ENCODE data around the gene MUSK. TPM values are rescaled to one million over a fixed set of nuclear protein-coding genes. Genes with fewer than 3 reads are reported as not detected.

The MUSK gene
- total RNA-seq, 1 experiment from 2014 or later = not detected

DNA sequence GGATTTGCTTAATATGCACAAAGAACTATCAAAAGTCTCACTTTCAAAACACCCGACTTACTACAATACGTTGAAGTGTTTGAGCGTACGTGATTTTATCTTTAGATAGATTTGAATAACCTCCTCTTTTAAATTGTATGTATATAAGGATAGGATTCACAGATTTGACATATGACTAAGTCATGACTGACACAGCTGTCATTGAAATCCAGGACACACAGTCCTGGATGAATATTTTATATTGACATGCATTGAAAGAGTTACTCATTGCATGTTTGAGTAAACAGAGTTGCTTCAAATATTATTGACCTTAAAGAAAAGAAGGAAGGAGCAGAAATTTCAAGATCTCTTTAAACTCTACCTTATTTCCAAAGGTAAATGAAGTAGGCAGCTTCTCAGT is 3.3 kb downstream of the MUSK start:
- TF ChIP-seq ZNF396 (CRISPR knock-in tag; IDR thresholded peaks at IDR 0.05; ENCODE audit: borderline replicate concordance) (no peak), ZNF138 (CRISPR knock-in tag; conservative IDR thresholded peaks at IDR 0.05) (no peak), NFE2L1 (CRISPR knock-in tag; IDR thresholded peaks at IDR 0.05) (no peak), TP53 (CRISPR knock-in tag; IDR thresholded peaks at IDR 0.05) (no peak), TCF7 (CRISPR knock-in tag; IDR thresholded peaks at IDR 0.05; ENCODE audit: low read depth) (no peak), RELA (CRISPR knock-in tag; IDR thresholded peaks at IDR 0.05; ENCODE audit: borderline replicate concordance) (no peak), ZNF263 (CRISPR knock-in tag; IDR thresholded peaks at IDR 0.05; ENCODE audit: low read depth) (no peak), JUN (CRISPR knock-in tag; IDR thresholded peaks at IDR 0.05) (no peak), OVOL2 (CRISPR knock-in tag; IDR thresholded peaks at IDR 0.05; ENCODE audit: borderline replicate concordance) (no peak), ZNF232 (CRISPR knock-in tag; IDR thresholded peaks at IDR 0.05) (no peak), CREB1 (CRISPR knock-in tag; IDR thresholded peaks at IDR 0.05) (no peak), CDX4 (CRISPR knock-in tag; IDR thresholded peaks at IDR 0.05; ENCODE audit: borderline replicate concordance) (no peak), TEAD1 (CRISPR knock-in tag; IDR thresholded peaks at IDR 0.05) (no peak), CREM (CRISPR knock-in tag; IDR thresholded peaks at IDR 0.05) (no peak), ATF3 (CRISPR knock-in tag; conservative IDR thresholded peaks at IDR 0.05) (no peak)
- TF ChIP-seq, protein P1, sequence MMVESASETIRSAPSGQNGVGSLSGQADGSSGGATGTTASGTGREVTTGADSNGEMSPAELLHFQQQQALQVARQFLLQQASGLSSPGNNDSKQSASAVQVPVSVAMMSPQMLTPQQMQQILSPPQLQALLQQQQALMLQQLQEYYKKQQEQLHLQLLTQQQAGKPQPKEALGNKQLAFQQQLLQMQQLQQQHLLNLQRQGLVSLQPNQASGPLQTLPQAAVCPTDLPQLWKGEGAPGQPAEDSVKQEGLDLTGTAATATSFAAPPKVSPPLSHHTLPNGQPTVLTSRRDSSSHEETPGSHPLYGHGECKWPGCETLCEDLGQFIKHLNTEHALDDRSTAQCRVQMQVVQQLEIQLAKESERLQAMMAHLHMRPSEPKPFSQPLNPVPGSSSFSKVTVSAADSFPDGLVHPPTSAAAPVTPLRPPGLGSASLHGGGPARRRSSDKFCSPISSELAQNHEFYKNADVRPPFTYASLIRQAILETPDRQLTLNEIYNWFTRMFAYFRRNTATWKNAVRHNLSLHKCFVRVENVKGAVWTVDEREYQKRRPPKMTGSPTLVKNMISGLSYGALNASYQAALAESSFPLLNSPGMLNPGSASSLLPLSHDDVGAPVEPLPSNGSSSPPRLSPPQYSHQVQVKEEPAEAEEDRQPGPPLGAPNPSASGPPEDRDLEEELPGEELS (CRISPR knock-in tag; IDR thresholded peaks at IDR 0.05) = no peak
- TF ChIP-seq, protein P2, sequence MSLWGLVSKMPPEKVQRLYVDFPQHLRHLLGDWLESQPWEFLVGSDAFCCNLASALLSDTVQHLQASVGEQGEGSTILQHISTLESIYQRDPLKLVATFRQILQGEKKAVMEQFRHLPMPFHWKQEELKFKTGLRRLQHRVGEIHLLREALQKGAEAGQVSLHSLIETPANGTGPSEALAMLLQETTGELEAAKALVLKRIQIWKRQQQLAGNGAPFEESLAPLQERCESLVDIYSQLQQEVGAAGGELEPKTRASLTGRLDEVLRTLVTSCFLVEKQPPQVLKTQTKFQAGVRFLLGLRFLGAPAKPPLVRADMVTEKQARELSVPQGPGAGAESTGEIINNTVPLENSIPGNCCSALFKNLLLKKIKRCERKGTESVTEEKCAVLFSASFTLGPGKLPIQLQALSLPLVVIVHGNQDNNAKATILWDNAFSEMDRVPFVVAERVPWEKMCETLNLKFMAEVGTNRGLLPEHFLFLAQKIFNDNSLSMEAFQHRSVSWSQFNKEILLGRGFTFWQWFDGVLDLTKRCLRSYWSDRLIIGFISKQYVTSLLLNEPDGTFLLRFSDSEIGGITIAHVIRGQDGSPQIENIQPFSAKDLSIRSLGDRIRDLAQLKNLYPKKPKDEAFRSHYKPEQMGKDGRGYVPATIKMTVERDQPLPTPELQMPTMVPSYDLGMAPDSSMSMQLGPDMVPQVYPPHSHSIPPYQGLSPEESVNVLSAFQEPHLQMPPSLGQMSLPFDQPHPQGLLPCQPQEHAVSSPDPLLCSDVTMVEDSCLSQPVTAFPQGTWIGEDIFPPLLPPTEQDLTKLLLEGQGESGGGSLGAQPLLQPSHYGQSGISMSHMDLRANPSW (CRISPR knock-in tag; conservative IDR thresholded peaks at IDR 0.05; ENCODE audit: low read depth) = no peak
- Mint-ChIP-seq H3K4me1 (no peaks in the 10 kb centered on the region), H3K9me3 (peaks cover 5% of the 10 kb centered on the region), H3K36me3 (no peaks in the 10 kb centered on the region), H3K4me3 (no peak overlapping the region), H3K27me3 (ENCODE audit: low read depth) (no peaks in the 10 kb centered on the region), H3K27ac (no peak overlapping the region)
- ATAC-seq (no peak), DNase-seq (ENCODE audit: low spot score) (no peak)
- ChIA-PET CTCF (interaction anchor here (1.5 kb wide), 1 partner anchor 244 kb away, joined by 3 read pairs; no protein-coding TSS in a partner anchor), POLR2A (no interaction called here)

DNA sequence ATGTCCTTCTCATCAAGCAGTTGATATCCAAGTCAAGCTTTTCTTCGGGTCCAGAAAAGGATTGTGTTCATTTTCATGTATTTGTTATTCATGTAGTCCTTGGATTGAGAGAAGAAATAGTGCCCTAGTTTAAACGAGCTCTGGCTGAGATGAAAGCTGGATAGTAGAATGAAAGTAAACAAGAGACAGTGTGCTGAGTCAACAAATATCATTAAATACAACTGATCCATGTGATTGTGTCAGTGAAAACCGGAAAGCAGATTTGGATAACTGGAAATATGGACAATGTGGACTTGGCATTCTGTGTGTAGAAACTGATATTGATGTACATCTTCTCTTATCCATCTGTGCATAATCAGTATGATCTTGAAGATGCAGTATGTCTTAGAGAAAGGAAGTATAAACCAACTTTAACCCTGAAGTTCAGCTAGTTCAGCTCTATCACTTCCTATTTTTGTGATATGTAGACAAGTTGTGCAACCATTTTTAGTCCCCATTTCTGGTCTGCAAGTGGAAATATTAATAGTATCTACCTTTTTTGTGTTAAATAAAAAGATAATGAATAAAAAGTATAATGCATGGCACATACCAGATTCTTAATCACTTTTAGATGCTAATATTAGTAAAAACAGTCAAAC is 4.4 kb downstream of the MUSK start:
- no peaks in the 10 kb centered on the region for H3K4me1 Mint-ChIP-seq
- peaks cover 9% of the 10 kb centered on the region for H3K9me3 Mint-ChIP-seq
- CTCF ChIA-PET = interaction anchor here (1.5 kb wide), 1 partner anchor 245 kb away, joined by 3 read pairs; no protein-coding TSS in a partner anchor
- no peak overlapping the region for H3K4me3 Mint-ChIP-seq
- no peak for ATAC-seq
- H3K36me3 Mint-ChIP-seq = no peaks in the 10 kb centered on the region
- H3K27me3 Mint-ChIP-seq (ENCODE audit: low read depth) = no peaks in the 10 kb centered on the region
- no peak overlapping the region for H3K27ac Mint-ChIP-seq
- POLR2A ChIA-PET = no interaction called here
- DNase-seq (ENCODE audit: low spot score) = no peak
- TF ChIP-seq GTF2I (CRISPR knock-in tag; conservative IDR thresholded peaks at IDR 0.05) (no peak), ATF6 (CRISPR knock-in tag; IDR thresholded peaks at IDR 0.05) (no peak), ZNF232 (CRISPR knock-in tag; IDR thresholded peaks at IDR 0.05) (no peak), RELA (CRISPR knock-in tag; IDR thresholded peaks at IDR 0.05; ENCODE audit: borderline replicate concordance) (no peak), CBFB (CRISPR knock-in tag; IDR thresholded peaks at IDR 0.05; ENCODE audit: low read depth) (no peak)
- TF ChIP-seq, protein P3, sequence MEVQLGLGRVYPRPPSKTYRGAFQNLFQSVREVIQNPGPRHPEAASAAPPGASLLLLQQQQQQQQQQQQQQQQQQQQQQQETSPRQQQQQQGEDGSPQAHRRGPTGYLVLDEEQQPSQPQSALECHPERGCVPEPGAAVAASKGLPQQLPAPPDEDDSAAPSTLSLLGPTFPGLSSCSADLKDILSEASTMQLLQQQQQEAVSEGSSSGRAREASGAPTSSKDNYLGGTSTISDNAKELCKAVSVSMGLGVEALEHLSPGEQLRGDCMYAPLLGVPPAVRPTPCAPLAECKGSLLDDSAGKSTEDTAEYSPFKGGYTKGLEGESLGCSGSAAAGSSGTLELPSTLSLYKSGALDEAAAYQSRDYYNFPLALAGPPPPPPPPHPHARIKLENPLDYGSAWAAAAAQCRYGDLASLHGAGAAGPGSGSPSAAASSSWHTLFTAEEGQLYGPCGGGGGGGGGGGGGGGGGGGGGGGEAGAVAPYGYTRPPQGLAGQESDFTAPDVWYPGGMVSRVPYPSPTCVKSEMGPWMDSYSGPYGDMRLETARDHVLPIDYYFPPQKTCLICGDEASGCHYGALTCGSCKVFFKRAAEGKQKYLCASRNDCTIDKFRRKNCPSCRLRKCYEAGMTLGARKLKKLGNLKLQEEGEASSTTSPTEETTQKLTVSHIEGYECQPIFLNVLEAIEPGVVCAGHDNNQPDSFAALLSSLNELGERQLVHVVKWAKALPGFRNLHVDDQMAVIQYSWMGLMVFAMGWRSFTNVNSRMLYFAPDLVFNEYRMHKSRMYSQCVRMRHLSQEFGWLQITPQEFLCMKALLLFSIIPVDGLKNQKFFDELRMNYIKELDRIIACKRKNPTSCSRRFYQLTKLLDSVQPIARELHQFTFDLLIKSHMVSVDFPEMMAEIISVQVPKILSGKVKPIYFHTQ (CRISPR knock-in tag; IDR thresholded peaks at IDR 0.05) = no peak
- TF ChIP-seq, protein P4, sequence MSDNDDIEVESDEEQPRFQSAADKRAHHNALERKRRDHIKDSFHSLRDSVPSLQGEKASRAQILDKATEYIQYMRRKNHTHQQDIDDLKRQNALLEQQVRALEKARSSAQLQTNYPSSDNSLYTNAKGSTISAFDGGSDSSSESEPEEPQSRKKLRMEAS (CRISPR knock-in tag; IDR thresholded peaks at IDR 0.05) = no peak
- TF ChIP-seq, protein P5, sequence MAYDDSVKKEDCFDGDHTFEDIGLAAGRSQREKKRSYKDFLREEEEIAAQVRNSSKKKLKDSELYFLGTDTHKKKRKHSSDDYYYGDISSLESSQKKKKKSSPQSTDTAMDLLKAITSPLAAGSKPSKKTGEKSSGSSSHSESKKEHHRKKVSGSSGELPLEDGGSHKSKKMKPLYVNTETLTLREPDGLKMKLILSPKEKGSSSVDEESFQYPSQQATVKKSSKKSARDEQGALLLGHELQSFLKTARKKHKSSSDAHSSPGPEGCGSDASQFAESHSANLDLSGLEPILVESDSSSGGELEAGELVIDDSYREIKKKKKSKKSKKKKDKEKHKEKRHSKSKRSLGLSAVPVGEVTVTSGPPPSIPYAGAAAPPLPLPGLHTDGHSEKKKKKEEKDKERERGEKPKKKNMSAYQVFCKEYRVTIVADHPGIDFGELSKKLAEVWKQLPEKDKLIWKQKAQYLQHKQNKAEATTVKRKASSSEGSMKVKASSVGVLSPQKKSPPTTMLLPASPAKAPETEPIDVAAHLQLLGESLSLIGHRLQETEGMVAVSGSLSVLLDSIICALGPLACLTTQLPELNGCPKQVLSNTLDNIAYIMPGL (CRISPR knock-in tag; IDR thresholded peaks at IDR 0.05) = no peak
